Upper lobe of right lung (tissue), 1 donor: ENCODE data around the gene NKX6-2. TPM values are rescaled to one million over a fixed set of nuclear protein-coding genes. Genes with fewer than 3 reads are reported as not detected.

Experiments used
- ATAC-seq: fragments of 200-7000 bp; cut with Tn5 transposase; one replicate; pipeline ENCODE4 v1.9.1; 2020; ENCODE audit warnings: mild to moderate bottlenecking, moderate library complexity
- DNase-seq: peaks from one replicate; pipeline ENCODE4 v3.0.0-alpha.2; 2020
- H3K27ac ChIP-seq: fragments of 200-600 bp; one replicate; pipeline ENCODE4 v1.8.0; 2022
- H3K27me3 ChIP-seq: fragments of 200-600 bp; one replicate; pipeline ENCODE4 v1.8.0; 2022; ENCODE audit warnings: mild to moderate bottlenecking
- H3K36me3 ChIP-seq: fragments of 200-600 bp; one replicate; pipeline ENCODE4 v1.8.0; 2022
- H3K4me1 ChIP-seq: fragments of 200-600 bp; one replicate; pipeline ENCODE4 v1.8.0; 2022
- H3K4me3 ChIP-seq: fragments of 200-600 bp; one replicate; pipeline ENCODE4 v1.8.0; 2022; ENCODE audit warnings: mild to moderate bottlenecking
- H3K9me3 ChIP-seq: fragments of 200-600 bp; one replicate; pipeline ENCODE4 v1.8.0; 2022
- intact Hi-C: fragments of 100-400 bp; cut with DNase I; formaldehyde crosslinking; loops from one replicate; pipeline ENCODE4 v1.11.0; 2022
- total RNA-seq: library from RNA; stranded (reverse); fragmentation: NEBNext Ultra II Directional; extraction: Animal tissue kit (Norgen Biotek cat#: 25700); gene quantifications from one replicate; pipeline ENCODE4 v1.2.1, GENCODE V29; 2021
- TF ChIP-seq, protein P1 (sequence below): fragments of 200-600 bp; IDR thresholded peaks from one replicate; pipeline ENCODE4 v1.8.0; 2022; ENCODE audit warnings: antibody characterized with exemption
- donor health status: DM: no; HTN: yes; CAD: no; lungs with severe emphysema.

The NKX6-2 gene
- total RNA-seq, 1 donor from 2014 or later = not detected

GRCh38 chr10:132806110-132806509 is 20.2 kb upstream of the NKX6-2 start:
- ATAC-seq (no peak), DNase-seq (no peak)
- intact Hi-C loops = no loop called here
- TF ChIP-seq, protein P1, sequence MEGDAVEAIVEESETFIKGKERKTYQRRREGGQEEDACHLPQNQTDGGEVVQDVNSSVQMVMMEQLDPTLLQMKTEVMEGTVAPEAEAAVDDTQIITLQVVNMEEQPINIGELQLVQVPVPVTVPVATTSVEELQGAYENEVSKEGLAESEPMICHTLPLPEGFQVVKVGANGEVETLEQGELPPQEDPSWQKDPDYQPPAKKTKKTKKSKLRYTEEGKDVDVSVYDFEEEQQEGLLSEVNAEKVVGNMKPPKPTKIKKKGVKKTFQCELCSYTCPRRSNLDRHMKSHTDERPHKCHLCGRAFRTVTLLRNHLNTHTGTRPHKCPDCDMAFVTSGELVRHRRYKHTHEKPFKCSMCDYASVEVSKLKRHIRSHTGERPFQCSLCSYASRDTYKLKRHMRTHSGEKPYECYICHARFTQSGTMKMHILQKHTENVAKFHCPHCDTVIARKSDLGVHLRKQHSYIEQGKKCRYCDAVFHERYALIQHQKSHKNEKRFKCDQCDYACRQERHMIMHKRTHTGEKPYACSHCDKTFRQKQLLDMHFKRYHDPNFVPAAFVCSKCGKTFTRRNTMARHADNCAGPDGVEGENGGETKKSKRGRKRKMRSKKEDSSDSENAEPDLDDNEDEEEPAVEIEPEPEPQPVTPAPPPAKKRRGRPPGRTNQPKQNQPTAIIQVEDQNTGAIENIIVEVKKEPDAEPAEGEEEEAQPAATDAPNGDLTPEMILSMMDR = no peak
- H3K27me3 ChIP-seq = peaks cover 6% of the 10 kb centered on the region
- no peaks in the 10 kb centered on the region for H3K4me1 ChIP-seq
- H3K36me3 ChIP-seq = no peaks in the 10 kb centered on the region
- no peak overlapping the region for H3K27ac ChIP-seq
- H3K9me3 ChIP-seq = no peaks in the 10 kb centered on the region
- no peak overlapping the region for H3K4me3 ChIP-seq

DNA sequence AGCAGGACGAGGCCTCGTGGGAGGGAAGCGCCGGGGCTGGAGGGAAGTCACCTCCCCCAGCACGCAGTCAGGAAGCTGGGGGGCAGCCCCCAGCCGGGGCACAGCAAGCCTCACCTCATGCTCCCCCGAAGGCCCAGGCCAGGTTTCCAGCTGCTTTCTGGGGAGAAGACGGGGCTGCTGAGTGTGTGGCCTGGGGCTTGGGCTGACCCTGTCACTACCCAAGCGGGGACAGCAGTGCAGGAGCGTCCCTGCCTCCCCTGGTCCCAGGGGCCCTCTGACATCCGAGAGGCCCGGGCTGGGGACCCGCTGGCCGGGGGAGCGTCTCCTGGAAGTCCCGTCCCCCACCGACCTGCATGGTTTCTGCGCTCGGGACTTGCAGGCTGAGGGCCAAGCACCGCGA is 19.7 kb upstream of the NKX6-2 start:
- TF ChIP-seq, protein P1 = no peak
- ATAC-seq (no peak), DNase-seq (no peak)
- Histone ChIP-seq H3K4me3 (no peak overlapping the region), H3K27ac (no peak overlapping the region), H3K4me1 (no peaks in the 10 kb centered on the region), H3K9me3 (no peaks in the 10 kb centered on the region), H3K36me3 (no peaks in the 10 kb centered on the region), H3K27me3 (peaks cover 6% of the 10 kb centered on the region)
- intact Hi-C loops = no loop called here

GRCh38 chr10:132804785-132805426 is 19.0 kb upstream of the NKX6-2 start:
- Histone ChIP-seq H3K36me3 (no peaks in the 10 kb centered on the region), H3K27ac (no peak overlapping the region), H3K9me3 (no peaks in the 10 kb centered on the region), H3K4me3 (no peak overlapping the region), H3K4me1 (no peaks in the 10 kb centered on the region), H3K27me3 (peaks cover 6% of the 10 kb centered on the region)
- ATAC-seq (no peak), DNase-seq (no peak)
- TF ChIP-seq, protein P1 = no peak
- intact Hi-C loops = no loop called here

DNA sequence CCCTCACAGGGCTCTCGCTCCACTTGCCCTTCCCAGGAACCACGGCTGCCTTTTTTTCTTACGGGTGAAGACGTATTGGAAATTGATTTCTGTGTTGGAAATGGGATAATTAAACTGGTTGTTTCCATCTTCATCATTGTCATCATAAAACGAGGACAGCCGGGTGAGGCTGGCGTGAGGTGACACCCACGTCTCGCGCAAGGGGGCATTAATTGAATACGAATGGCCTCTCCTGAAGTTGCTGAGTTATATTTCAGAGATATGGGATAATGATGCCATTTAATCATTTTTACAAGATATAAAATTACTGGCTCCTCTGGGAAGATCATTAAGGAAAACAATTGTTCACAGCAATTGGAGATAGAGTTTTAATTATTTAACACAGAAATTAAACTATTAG is 18.3 kb upstream of the NKX6-2 start:
- peaks cover 6% of the 10 kb centered on the region for H3K27me3 ChIP-seq
- intact Hi-C loops = no loop called here
- no peaks in the 10 kb centered on the region for H3K4me1 ChIP-seq
- TF ChIP-seq, protein P1 = no peak
- no peak overlapping the region for H3K4me3 ChIP-seq
- H3K9me3 ChIP-seq = no peaks in the 10 kb centered on the region
- DNase-seq (no peak), ATAC-seq (no peak)
- H3K36me3 ChIP-seq = no peaks in the 10 kb centered on the region
- no peak overlapping the region for H3K27ac ChIP-seq

- Histone ChIP-seq H3K27me3 (peaks cover 4% of the 10 kb centered on the region), H3K4me3 (no peak overlapping the region), H3K4me1 (no peaks in the 10 kb centered on the region), H3K27ac (no peak overlapping the region), H3K36me3 (no peaks in the 10 kb centered on the region), H3K9me3 (no peaks in the 10 kb centered on the region)
- TF ChIP-seq, protein P1 = no peak
- ATAC-seq (no peak), DNase-seq (no peak)
- intact Hi-C loops = no loop called here
Observed at GRCh38 chr10:132803416-132804210, 17.7 kb upstream of the NKX6-2 start.
